Adipocyte (in vitro differentiated cells): ENCODE data around the gene THEM4.
"Not testable (repeated sequence)": the region's sequence is repeated elsewhere in the genome, so short reads cannot be mapped to it uniquely, and the experiment has no call there.

Experiments
- DNase-seq: peaks from one replicate; pipeline ENCODE4 v3.0.0-alpha.2; 2015; ENCODE audit warnings: low read depth
- H3K27me3 ChIP-seq: replicated peaks from 2 replicates; pipeline ENCODE4 v1.7.0; 2013; ENCODE audit warnings: mild to moderate bottlenecking, low read length, moderate library complexity; ENCODE audit not compliant: control insufficient read depth, insufficient read depth
- H3K36me3 ChIP-seq: 2 replicates; pipeline ENCODE4 v1.7.0; 2013; ENCODE audit warnings: low read length, mild to moderate bottlenecking, moderate library complexity; ENCODE audit not compliant: control insufficient read depth, insufficient read depth, severe bottlenecking
- H3K4me1 ChIP-seq: 2 replicates; pipeline ENCODE4 v1.7.0; 2013; ENCODE audit warnings: mild to moderate bottlenecking, low read length, moderate library complexity; ENCODE audit not compliant: control insufficient read depth, insufficient read depth
- H3K4me3 ChIP-seq: 2 replicates; pipeline ENCODE4 v1.7.0; 2013; ENCODE audit warnings: mild to moderate bottlenecking, low read length, moderate library complexity
- H3K9ac ChIP-seq: 2 replicates; pipeline ENCODE4 v1.7.0; 2013; ENCODE audit warnings: mild to moderate bottlenecking, low read length, moderate library complexity
- H3K9me3 ChIP-seq: 2 replicates; pipeline ENCODE4 v1.7.0; 2013; ENCODE audit warnings: mild to moderate bottlenecking, low read length, moderate library complexity; ENCODE audit not compliant: control insufficient read depth

THEM4 gene

DNA sequence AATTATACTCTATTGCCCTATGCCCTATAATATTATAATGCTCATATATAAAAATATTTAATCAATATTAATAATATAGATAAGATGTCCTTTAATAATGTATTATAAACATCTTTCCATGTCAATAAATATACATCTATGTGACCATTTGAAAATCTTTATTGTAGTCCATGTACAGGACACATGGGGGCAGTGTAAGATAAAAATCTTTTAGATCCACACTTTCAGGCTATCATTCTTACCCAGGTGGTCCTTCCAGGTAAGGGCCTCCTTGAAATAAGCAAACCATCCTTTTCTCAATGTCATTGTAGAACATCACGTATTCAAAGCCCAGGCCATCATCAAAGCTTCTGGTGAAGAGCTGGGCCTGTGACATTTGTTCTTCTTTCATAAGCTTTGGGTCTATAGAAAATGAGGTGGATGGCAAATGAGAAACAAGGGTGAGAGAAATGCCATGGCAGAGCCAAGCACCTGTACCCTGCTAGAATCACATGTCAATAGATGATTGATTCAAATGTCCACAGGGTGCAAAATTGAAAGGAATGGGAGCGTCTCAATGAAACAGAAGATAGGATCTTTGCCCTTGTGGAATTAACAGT is 20.2 kb downstream of the THEM4 start:
- no peak overlapping the region for H3K4me3 ChIP-seq
- H3K9ac ChIP-seq = no peak overlapping the region
- no peaks in the 10 kb centered on the region for H3K27me3 ChIP-seq
- DNase-seq = peak; percentile 38
- H3K36me3 ChIP-seq = peaks cover 25% of the 10 kb centered on the region
- H3K4me1 ChIP-seq = peaks cover 17% of the 10 kb centered on the region
- H3K9me3 ChIP-seq = no peaks in the 10 kb centered on the region

DNA sequence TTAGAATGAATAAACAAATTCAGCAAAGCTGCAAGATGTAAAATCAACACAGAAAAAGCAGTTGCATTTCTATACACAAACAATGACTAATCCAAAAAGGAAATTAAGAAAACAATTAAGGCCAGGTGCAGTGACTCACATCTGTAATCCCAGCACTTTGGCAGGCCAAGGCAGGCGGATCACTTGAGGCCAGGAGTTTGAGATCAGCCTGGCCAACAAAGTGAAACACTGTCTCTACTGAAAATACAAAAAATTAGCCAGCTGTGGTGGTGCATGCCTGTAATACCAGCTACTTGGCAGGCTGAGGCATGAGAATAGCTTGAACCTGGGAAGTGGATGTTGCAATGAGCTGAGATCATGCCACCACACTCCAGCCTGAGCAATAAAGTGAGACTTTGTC is 22.3 kb downstream of the THEM4 start:
- Histone ChIP-seq H3K4me3 (no peak overlapping the region), H3K9me3 (no peaks in the 10 kb centered on the region), H3K27me3 (no peaks in the 10 kb centered on the region), H3K9ac (no peak overlapping the region), H3K36me3 (peaks cover 17% of the 10 kb centered on the region), H3K4me1 (peaks cover 9% of the 10 kb centered on the region)
- DNase-seq = peak; percentile 70

DNA sequence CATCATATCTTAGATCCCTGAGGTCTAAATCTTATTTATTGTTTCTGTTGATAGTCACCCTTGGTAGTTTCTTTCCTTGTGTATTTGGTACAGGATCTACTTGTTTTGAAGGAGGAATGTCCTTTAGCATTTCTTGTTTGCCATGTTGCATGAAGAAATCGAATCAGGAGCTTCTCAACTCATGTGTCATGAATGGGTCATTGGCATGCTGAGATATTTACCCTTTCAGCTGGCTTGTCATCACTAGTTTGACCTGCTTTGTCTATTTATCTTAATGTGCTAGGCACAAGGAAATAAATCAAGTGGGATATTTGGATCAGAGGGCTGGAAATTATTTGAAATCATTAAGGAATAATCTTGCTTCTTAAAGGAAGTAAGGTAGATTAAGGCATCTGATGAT is 23.8 kb downstream of the THEM4 start:
- Histone ChIP-seq H3K36me3 (peaks cover 6% of the 10 kb centered on the region), H3K4me3 (no peak overlapping the region), H3K9me3 (no peaks in the 10 kb centered on the region), H3K4me1 (peaks cover 9% of the 10 kb centered on the region), H3K9ac (no peak overlapping the region), H3K27me3 (no peaks in the 10 kb centered on the region)
- no peak for DNase-seq

GRCh38 chr1:151884879-151885278 is 24.4 kb downstream of the THEM4 start:
- H3K9ac ChIP-seq, H3K9me3 ChIP-seq, DNase-seq, H3K36me3 ChIP-seq, H3K4me3 ChIP-seq, H3K27me3 ChIP-seq, H3K4me1 ChIP-seq: not testable (repeated sequence)

DNA sequence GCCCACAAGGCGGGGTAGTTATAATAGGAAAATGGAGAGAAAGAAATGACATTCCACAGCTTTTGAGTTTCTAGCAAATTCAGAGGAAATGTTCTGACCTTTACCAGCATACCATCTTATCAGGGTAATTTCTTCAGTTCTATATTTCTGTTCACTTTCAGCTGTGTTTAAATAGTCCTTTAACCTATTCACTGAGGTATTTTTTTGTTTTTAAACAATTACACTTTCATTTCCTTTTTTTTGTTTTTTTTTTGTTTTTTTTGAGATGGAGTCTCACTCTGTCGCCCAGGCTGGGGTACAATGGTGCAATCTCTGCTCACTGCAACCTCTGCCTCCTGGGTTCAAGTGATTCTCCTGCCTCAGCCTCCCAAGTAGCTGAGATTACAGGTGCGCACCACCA is 24.9 kb downstream of the THEM4 start:
- not testable (repeated sequence) for H3K9ac ChIP-seq, DNase-seq, H3K4me3 ChIP-seq, H3K9me3 ChIP-seq, H3K36me3 ChIP-seq, H3K27me3 ChIP-seq, H3K4me1 ChIP-seq

GRCh38 chr1:151883898-151884297 is 25.4 kb downstream of the THEM4 start:
- H3K36me3 ChIP-seq, DNase-seq, H3K9me3 ChIP-seq, H3K9ac ChIP-seq, H3K27me3 ChIP-seq, H3K4me3 ChIP-seq, H3K4me1 ChIP-seq: not testable (repeated sequence)

- not testable (repeated sequence) for H3K9ac ChIP-seq, H3K9me3 ChIP-seq, H3K4me3 ChIP-seq, H3K27me3 ChIP-seq, H3K36me3 ChIP-seq, H3K4me1 ChIP-seq, DNase-seq
Measured at GRCh38 chr1:151882918-151883317, 26.4 kb downstream of the THEM4 start.

DNA sequence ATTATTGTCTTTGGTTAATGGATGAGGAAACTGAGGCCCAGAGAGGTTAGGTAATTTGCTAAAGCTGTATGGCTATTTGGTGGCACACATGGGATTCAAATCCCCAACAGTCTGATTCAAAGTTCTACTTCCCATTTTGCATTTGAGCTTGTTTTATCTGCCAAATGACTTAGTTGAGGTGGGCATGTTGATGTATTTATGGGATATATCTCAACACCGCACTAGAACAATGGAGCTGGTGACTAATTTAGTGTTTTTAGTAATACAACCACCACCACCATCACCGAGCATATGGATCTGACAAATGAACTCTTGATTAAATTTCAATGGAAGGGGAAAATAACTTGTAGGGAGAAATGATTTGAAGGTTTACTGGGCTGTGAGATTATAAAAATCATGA is 26.8 kb downstream of the THEM4 start:
- peaks cover 3% of the 10 kb centered on the region for H3K36me3 ChIP-seq
- H3K4me1 ChIP-seq = peaks cover 8% of the 10 kb centered on the region
- DNase-seq = no peak
- H3K9me3 ChIP-seq = no peaks in the 10 kb centered on the region
- H3K4me3 ChIP-seq = no peak overlapping the region
- H3K27me3 ChIP-seq = no peaks in the 10 kb centered on the region
- H3K9ac ChIP-seq = no peak overlapping the region

DNA sequence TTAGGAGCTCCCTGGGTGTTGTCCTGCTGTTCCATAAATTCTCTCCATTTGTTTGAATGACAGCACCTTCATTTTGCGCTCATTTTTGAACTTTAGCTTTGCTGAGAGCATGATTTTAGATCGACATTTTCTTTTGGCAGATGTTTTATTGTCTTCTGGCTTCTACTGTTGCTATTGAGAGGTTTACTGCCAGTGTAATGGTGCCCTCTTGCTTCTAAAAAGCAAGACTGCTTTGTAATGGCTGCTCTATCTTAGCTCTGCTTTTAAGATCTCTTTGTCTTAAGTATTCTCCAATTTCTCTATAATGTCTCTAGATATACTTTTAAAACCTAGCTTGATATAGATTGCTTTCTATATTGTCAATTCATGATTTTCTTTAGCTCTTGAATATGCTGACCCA is 27.8 kb downstream of the THEM4 start:
- Histone ChIP-seq H3K27me3 (no peaks in the 10 kb centered on the region), H3K4me1 (peaks cover under 1% of the 10 kb centered on the region), H3K9me3 (no peaks in the 10 kb centered on the region), H3K9ac (no peak overlapping the region), H3K36me3 (peaks cover 3% of the 10 kb centered on the region), H3K4me3 (no peak overlapping the region)
- no peak for DNase-seq

DNA sequence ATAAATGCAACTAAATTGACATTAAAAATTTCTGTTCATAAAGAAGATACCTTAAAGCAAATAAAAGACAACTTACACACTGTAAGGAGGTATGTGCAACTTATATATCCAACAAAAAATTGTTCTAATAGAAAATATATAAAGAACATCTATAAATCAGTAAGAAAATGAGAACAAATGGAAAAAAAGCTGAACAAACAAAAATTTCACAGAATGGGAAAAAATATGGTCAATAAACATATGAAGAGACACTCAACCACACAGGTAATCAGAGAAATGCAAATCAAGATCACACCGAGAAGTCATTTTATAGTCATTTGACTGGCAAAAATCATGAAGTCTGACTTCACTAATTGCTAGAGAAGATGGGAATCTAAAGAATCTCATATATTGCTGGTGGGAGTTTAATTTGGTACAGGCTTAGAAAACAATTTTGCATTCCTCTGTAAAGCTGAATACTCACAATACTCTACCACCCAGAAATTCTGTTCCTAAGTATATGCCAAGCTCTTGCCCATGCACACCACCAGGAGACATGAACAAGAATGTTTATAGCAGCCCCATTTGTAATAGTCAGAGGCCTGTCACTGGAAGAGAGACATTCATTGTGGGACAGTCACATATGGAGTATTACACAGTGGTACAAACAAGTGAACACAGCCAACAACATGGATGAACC is 33.8 kb downstream of the THEM4 start:
- H3K36me3 ChIP-seq = peaks cover 17% of the 10 kb centered on the region
- H3K4me1 ChIP-seq = no peaks in the 10 kb centered on the region
- no peaks in the 10 kb centered on the region for H3K27me3 ChIP-seq
- no peak overlapping the region for H3K4me3 ChIP-seq
- H3K9me3 ChIP-seq = no peaks in the 10 kb centered on the region
- H3K9ac ChIP-seq = no peak overlapping the region
- peak; percentile 15 for DNase-seq

- H3K9me3 ChIP-seq, H3K9ac ChIP-seq, H3K4me3 ChIP-seq, H3K4me1 ChIP-seq, H3K27me3 ChIP-seq, DNase-seq: not testable (repeated sequence)
- H3K36me3 ChIP-seq = peaks cover 17% of the 10 kb centered on the region
Measured at GRCh38 chr1:151872776-151873175, 36.5 kb downstream of the THEM4 start.
